Thoracic aorta endothelial cell (primary cell): Measurements from ENCODE around the gene CNN1. TPM values are rescaled to one million over a fixed set of nuclear protein-coding genes. Genes with fewer than 3 reads are reported as not detected.

ENCODE experiments used
- small RNA-seq: library from RNA; depleted of rRNA; stranded (forward); fragments of <200 nt; gene quantifications from one replicate; pipeline ENCODE3, GENCODE V24; 2012
- total RNA-seq: library from RNA; depleted of rRNA; stranded (reverse); fragments of >200 nt; gene quantifications from 2 replicates; pipeline ENCODE4 v1.2.3, GENCODE V29; 2012

Gene CNN1
- 0.13 TPM in 1 of 2 replicates, not detected in the other for total RNA-seq

GRCh38 chr19:11538232-11539036 is at the start of gene CNN1:
Gene CNN1 (plus strand): TSS chr19:11538851. CDS start chr19:11538928, 77 bp downstream.

GRCh38 chr19:11505504-11506100 is 33.0 kb upstream of the CNN1 start, which contains the start of gene ZNF653:
Gene ZNF653 (minus strand): TSS chr19:11505839. CDS start chr19:11505786, 53 bp downstream.

GRCh38 chr19:11528551-11529341 is 9.9 kb upstream of the CNN1 start, which contains the start of gene ECSIT:
Gene ECSIT (minus strand): TSS chr19:11529134. CDS start chr19:11519170, 9,964 bp downstream.

GRCh38 chr19:11558881-11559828 is 20.5 kb downstream of the CNN1 start, which contains the start of gene ELOF1:
Gene ELOF1 (minus strand): TSS chr19:11559230. CDS start chr19:11554347, 4,883 bp downstream.

GRCh38 chr19:11577451-11578257 is 39.0 kb downstream of the CNN1 start, which contains the start of gene ACP5:
Gene ACP5 (minus strand): TSS chr19:11577645. CDS start chr19:11577317, 328 bp downstream.

GRCh38 chr19:11597202-11598102 is 58.8 kb downstream of the CNN1 start, which contains the start of gene ZNF627:
Gene ZNF627 (plus strand): TSS chr19:11597483. CDS start chr19:11597628, 145 bp downstream.

Small RNA genes within 50 kb of the gene (small RNA-seq; reads per million reads assigned to genes)
- gene MIR7974 = not detected
- not detected for gene RN7SL833P

Other genes starting within 250 kb of the CNN1 start
- not detected in 2 replicates for gene TSPAN16, start 242.7 kb upstream of the CNN1 start, total RNA-seq
- gene RAB3D, start 199.2 kb upstream of the CNN1 start, total RNA-seq = 44.4 and 51.0 TPM in 2 replicates
- 97.9 and 112 TPM in 2 replicates for gene TMEM205, start 192.6 kb upstream of the CNN1 start, total RNA-seq
- gene CCDC159, start 192.3 kb upstream of the CNN1 start, total RNA-seq = 7.6 and 9.6 TPM in 2 replicates
- 10.0 and 11.3 TPM in 2 replicates for gene PLPPR2, start 183.4 kb upstream of the CNN1 start, total RNA-seq
- 0.80 and 1.2 TPM in 2 replicates for gene SWSAP1, start 164.2 kb upstream of the CNN1 start, total RNA-seq
- gene EPOR, start 154.5 kb upstream of the CNN1 start, total RNA-seq = 7.7 and 9.0 TPM in 2 replicates
- gene RGL3, start 119.5 kb upstream of the CNN1 start, total RNA-seq = 2.9 and 3.9 TPM in 2 replicates
- gene ODAD3, start 103.7 kb upstream of the CNN1 start, total RNA-seq = 0.50 TPM in 1 of 2 replicates, not detected in the other
- 120 and 121 TPM in 2 replicates for gene PRKCSH, start 103.2 kb upstream of the CNN1 start, total RNA-seq
- not detected in 2 replicates for gene ELAVL3, start 57.8 kb upstream of the CNN1 start, total RNA-seq
- 3.9 and 4.0 TPM in 2 replicates for gene ZNF653, start 33.0 kb upstream of the CNN1 start, total RNA-seq
- gene ECSIT, start 9.7 kb upstream of the CNN1 start, total RNA-seq = 25.7 and 31.1 TPM in 2 replicates
- gene ELOF1, start 20.4 kb downstream of the CNN1 start, total RNA-seq = 25.1 and 27.8 TPM in 2 replicates
- not detected in 2 replicates for gene ACP5, start 38.8 kb downstream of the CNN1 start, total RNA-seq
- gene ZNF627, start 58.6 kb downstream of the CNN1 start, total RNA-seq = 17.6 and 18.6 TPM in 2 replicates
- 6.4 and 6.9 TPM in 2 replicates for gene ZNF823, start 200.1 kb downstream of the CNN1 start, total RNA-seq
- 7.2 and 7.6 TPM in 2 replicates for gene ZNF441, start 228.1 kb downstream of the CNN1 start, total RNA-seq